T-helper 17 cell (primary cell): ENCODE measurements around the gene ZMYND11. TPM values are rescaled to one million over a fixed set of nuclear protein-coding genes. Genes with fewer than 3 reads are reported as not detected.
"Not testable (repeated sequence)": the region's sequence is repeated elsewhere in the genome, so short reads cannot be mapped to it uniquely, and the experiment has no call there.

ENCODE experiments used
- ATAC-seq: fragments of 150-1000 bp; cut with Tn5 transposase; 2 replicates; pipeline ENCODE4 v1.10.0; 2021; ENCODE audit warnings: mild to moderate bottlenecking, moderate library complexity
- DNase-seq, 3 donors: peaks; one replicate each; pipeline versions ENCODE4 v3.0.0 to v3.0.0-alpha.2; 2020 to 2021
- H3K9me3 ChIP-seq: one replicate; pipeline ENCODE4 v1.7.0; 2013; ENCODE audit warnings: low read length, mild to moderate bottlenecking; ENCODE audit not compliant: control insufficient read depth, poor library complexity, severe bottlenecking
- H3K27ac Mint-ChIP-seq: one replicate; pipeline ENCODE4 v1.8.0; 2022; ENCODE audit warnings: mild to moderate bottlenecking, moderate library complexity, mixed read lengths
- H3K27me3 Mint-ChIP-seq: one replicate; pipeline ENCODE4 v1.8.0; 2022; ENCODE audit warnings: mixed read lengths
- H3K36me3 Mint-ChIP-seq: one replicate; pipeline ENCODE4 v1.8.0; 2022; ENCODE audit warnings: low read depth, mixed read lengths
- H3K4me1 Mint-ChIP-seq: one replicate; pipeline ENCODE4 v1.8.0; 2022; ENCODE audit warnings: mild to moderate bottlenecking, mixed read lengths
- H3K4me3 Mint-ChIP-seq: one replicate; pipeline ENCODE4 v1.8.0; 2022; ENCODE audit warnings: mild to moderate bottlenecking, moderate library complexity, mixed read lengths
- total RNA-seq, 4 donors: library from RNA in 2 of 4; stranded (reverse) in 2 of 4; gene quantifications; one replicate each; pipeline ENCODE4 v1.2.3 and lab custom pipeline; 2022 to 2026

Gene ZMYND11
- total RNA-seq, 2 donors from 2014 or later = 41.3 TPM

DNA sequence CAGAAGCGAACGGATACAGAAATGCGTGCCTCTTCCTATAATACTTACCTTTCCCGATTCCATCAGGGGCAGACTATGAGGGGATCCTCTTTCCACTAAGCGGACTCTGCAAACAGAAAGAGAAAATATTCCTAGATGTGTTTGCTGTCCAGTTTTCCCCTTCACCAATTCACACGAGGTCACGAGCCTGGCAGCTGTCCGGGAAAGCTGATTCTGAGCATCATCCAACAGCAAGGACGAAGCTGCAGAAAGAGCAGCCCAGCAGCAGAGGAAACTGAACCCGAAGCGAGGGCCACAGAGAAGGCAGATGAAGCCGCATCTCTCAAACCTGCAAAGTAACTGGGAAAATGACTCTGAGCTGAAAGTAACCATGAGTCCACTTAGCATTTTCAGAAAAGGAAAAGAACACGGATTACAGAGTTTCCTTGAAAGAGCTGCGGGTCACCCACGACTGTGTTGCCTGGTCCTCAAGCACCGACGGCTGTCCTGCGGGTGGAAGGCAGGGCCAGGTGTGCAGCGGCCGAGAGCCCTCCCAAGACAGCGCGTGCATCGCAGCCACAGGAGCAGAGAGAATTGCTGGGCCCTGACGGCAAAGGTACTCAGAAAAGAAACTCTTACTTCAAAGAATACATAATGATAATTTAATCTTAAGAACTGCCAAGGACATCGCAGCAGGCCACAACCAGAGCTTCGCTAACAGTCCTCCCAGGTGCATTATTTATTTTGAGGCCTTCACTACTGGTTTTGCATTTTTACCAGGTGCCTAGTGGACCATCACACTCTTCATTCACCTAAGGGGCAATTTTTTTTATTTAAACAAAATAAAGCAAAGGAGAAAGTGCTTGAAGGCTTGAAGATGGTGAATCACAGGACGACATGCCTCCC, 153.3 kb downstream of the ZMYND11 start:
- no peaks in the 10 kb centered on the region for H3K9me3 ChIP-seq
- peaks cover under 1% of the 10 kb centered on the region for H3K36me3 Mint-ChIP-seq
- no peak overlapping the region for H3K4me3 Mint-ChIP-seq
- peaks cover 11% of the 10 kb centered on the region for H3K27me3 Mint-ChIP-seq
- no peak for ATAC-seq
- H3K27ac Mint-ChIP-seq = no peak overlapping the region
- H3K4me1 Mint-ChIP-seq = peaks cover 15% of the 10 kb centered on the region
- no peak for DNase-seq

DNA sequence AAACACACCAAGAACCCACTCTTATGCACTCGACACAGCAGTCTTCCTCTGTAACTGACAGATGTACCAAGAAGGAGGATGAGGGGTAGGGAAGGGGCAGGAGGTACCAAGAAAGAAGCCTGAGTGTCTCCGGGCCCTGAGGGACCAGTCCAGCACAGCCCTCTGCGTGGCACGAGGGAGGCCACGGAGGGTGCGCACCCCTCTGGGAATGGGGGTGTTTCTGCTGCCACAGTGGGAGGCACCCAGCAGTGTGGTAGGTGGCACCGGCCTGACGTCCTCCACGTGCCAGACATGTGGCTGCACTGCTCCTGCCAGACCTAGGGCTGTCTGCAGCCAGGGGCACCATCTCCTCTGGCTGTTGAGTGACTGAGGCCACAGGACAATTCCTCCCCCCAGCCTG, 154.3 kb downstream of the ZMYND11 start:
- Mint-ChIP-seq H3K27ac (no peak overlapping the region), H3K4me1 (peaks cover 10% of the 10 kb centered on the region)
- H3K9me3 ChIP-seq = no peaks in the 10 kb centered on the region

DNA sequence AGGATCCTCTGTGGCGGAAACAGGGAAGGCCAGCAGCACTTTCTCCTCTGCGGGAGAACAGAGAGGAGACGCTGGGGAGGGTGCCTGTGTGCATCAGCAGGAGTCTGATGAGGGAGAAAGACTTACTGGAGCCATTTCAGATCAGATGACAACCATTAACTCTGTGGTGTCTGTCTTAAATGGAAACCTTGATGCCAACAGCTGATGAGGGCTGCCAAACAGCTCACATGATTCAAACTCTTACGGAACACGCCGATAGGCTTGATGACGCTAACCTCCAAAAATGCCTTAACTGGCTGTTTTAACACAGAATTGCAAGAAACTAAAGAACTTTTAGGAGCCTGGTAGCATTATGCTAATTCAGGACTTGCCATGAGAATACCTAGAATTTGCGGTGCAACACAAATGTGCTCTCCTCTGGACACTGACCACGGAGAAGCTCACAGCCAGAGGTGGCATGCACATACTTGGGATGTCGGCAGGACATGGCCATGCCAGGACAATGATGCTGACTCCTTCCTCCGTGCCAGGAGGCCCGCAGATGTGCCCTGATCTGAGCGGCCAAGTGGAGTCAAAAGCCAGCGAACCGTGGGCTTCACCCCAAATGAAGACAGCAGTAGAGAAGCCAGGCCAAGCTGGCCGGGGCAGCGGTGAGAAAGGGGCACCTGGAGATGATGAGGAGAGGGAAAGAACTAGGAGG, 154.9 kb downstream of the ZMYND11 start:
- H3K27me3 Mint-ChIP-seq = peaks cover 11% of the 10 kb centered on the region
- peaks cover 9% of the 10 kb centered on the region for H3K4me1 Mint-ChIP-seq
- no peak for DNase-seq
- H3K36me3 Mint-ChIP-seq = peaks cover 2% of the 10 kb centered on the region
- no peaks in the 10 kb centered on the region for H3K9me3 ChIP-seq
- H3K27ac Mint-ChIP-seq = no peak overlapping the region
- ATAC-seq = no peak
- H3K4me3 Mint-ChIP-seq = no peak overlapping the region

More for the DNA sequence above, 154.3 kb downstream of the ZMYND11 start:
- DNase-seq (no peak), ATAC-seq (no peak)
- Mint-ChIP-seq H3K4me3 (no peak overlapping the region), H3K36me3 (peaks cover 2% of the 10 kb centered on the region), H3K27me3 (peaks cover 11% of the 10 kb centered on the region)

DNA sequence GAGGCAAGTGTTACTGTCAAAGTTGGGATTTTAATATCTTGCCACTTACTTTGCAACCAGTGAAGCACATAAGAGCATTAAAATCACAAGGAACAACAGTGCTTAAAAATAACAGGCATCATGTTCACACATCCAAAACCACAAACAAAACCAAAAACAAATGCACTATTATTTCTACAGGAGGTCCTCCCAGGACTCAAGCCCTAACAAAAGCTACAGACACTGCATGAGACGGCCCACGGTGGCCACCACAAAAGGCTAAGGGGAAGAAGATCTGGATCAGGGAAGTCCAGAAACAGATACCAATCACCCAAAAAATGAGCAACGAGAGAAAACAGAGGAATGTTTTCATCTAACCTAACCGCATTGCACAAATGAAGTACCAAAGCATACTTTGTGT, 158.4 kb downstream of the ZMYND11 start:
- no peak overlapping the region for H3K27ac Mint-ChIP-seq
- no peak overlapping the region for H3K4me3 Mint-ChIP-seq
- peaks cover 7% of the 10 kb centered on the region for H3K4me1 Mint-ChIP-seq
- H3K36me3 Mint-ChIP-seq = peaks cover 5% of the 10 kb centered on the region
- no peak for ATAC-seq
- H3K27me3 Mint-ChIP-seq = peaks cover 11% of the 10 kb centered on the region
- DNase-seq = no peak
- no peaks in the 10 kb centered on the region for H3K9me3 ChIP-seq

DNA sequence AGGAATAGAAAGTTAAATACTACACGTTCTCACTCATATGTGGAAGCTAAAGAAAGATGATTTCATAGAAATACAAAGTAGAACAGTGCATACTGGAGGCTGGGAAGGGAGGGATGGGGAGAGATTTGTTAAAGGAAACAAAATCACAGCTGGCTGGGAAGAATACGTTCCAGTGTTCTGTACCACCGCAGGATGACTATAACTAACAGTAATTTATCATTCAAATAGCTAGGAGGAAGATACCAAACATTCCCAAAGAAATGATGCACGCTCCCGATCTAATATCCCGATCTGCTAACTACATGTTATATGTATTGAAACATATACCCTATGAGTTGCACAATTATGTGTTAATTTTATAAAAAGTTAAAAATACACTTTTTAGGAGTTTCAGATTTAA, 162.3 kb downstream of the ZMYND11 start:
- ATAC-seq (no peak), DNase-seq (no peak)
- peaks cover 11% of the 10 kb centered on the region for H3K4me1 Mint-ChIP-seq
- no peak overlapping the region for H3K4me3 Mint-ChIP-seq
- no peak overlapping the region for H3K27ac Mint-ChIP-seq
- peaks cover 4% of the 10 kb centered on the region for H3K27me3 Mint-ChIP-seq
- H3K36me3 Mint-ChIP-seq = peaks cover 6% of the 10 kb centered on the region
- no peaks in the 10 kb centered on the region for H3K9me3 ChIP-seq

DNA sequence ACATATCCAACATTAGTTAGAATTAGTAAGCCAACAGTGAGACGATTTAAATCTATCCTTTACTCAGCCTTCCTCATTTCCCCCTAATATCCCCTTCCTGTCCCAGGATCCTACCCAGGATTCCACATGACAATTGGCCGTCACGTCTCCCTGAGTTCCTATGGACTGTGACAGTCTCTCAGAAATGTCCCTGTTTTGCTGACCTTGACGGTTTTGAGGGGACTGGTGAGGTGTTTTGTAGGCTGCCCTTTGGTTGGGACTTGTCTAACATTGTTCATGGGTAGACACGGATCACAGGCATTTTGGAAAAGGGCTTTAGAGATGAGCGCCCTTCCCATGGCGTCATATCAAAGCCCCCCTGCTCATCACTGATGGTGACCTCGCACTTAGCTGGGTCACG, 162.8 kb downstream of the ZMYND11 start:
- Mint-ChIP-seq H3K4me1 (peaks cover 9% of the 10 kb centered on the region), H3K4me3 (no peak overlapping the region)

DNA sequence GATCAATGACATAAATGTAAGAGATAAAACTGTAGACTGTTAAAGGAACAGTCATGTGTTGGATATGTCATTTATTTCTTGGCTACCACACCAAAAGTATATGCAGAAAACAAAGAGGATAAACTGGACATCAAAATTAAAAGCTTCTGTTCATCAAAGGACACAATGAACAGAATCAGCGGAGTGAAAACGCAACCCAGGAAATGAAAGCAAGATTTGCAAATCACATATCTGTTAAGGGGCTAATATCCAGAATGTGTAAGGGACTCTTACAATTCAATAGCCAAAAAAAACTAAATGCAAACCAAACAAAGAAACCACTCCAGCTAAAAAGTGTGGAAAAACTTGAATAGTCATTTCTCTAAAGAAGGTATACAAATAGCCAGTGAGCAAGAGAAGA, 164.3 kb downstream of the ZMYND11 start:
- ATAC-seq (no peak), DNase-seq (no peak)
- Mint-ChIP-seq H3K27ac (no peak overlapping the region), H3K4me3 (no peak overlapping the region), H3K27me3 (no peaks in the 10 kb centered on the region), H3K36me3 (peaks cover 4% of the 10 kb centered on the region), H3K4me1 (peaks cover 6% of the 10 kb centered on the region)
- H3K9me3 ChIP-seq = no peaks in the 10 kb centered on the region

More for the DNA sequence above, 162.8 kb downstream of the ZMYND11 start:
- Mint-ChIP-seq H3K36me3 (peaks cover 6% of the 10 kb centered on the region), H3K27me3 (no peaks in the 10 kb centered on the region), H3K27ac (no peak overlapping the region)
- H3K9me3 ChIP-seq = no peaks in the 10 kb centered on the region
- ATAC-seq = no peak
- DNase-seq = no peak

DNA sequence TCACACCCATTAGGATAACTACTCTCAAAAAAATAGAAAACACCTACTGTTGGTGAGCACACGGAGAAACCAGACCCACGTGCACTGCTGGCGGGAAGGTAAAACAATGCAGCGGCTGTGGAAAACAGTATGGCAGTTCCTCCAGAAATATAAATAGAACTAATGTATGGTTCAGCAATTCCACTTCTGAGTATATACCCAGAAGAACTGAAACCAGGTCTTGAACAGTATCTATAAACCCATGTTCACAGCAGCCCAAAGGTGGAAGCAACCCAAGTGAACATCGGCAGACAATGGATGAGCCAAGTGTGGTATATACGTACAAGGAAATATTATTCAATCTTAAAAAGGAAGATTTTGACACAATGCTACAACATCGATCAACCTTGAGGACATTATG, 164.7 kb downstream of the ZMYND11 start:
- Mint-ChIP-seq H3K27ac (no peak overlapping the region), H3K4me1 (peaks cover 6% of the 10 kb centered on the region), H3K4me3 (no peak overlapping the region), H3K36me3 (peaks cover 4% of the 10 kb centered on the region), H3K27me3 (no peaks in the 10 kb centered on the region)
- H3K9me3 ChIP-seq = no peaks in the 10 kb centered on the region
- ATAC-seq (no peak), DNase-seq (no peak)

DNA sequence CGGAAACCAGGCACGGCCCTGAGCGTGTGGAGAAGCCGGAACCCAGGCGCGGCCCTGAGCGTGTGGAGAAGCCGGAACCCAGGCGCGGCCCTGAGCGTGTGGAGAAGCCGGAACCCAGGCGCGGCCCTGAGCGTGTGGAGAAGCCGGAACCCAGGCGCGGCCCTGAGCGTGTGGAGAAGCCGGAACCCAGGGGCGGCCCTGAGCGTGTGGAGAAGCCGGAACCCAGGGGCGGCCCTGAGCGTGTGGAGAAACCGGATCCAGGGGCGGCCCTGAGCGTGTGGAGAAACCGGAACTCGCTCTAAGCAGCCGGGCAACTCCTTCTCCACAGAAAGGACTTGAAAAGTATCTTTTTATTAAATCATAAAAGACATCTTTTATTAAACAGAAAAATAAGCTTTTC, 165.3 kb downstream of the ZMYND11 start:
- not testable (repeated sequence) for DNase-seq, ATAC-seq, H3K27me3 Mint-ChIP-seq, H3K4me3 Mint-ChIP-seq, H3K9me3 ChIP-seq, H3K27ac Mint-ChIP-seq, H3K36me3 Mint-ChIP-seq, H3K4me1 Mint-ChIP-seq

DNA sequence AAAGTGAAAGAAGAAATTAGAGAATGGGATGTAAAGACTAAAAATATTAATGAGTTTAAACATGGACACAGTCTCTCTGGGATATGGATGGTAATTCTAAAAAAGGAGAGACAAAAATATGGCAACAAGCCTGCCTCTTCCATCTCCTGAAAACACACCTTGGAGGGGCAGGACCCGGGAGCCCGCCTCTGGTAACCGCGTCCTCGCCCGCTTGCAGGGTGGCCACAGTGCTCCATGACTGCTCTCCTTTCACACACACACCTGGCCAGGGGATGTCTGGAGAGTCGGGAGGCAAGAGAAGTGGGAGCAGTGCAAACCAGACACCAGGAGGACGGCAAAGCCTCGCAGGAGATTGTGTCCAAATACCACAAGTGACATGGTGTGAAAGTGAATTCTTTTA, 166.3 kb downstream of the ZMYND11 start:
- Mint-ChIP-seq H3K4me3 (no peak overlapping the region), H3K4me1 (peaks cover 6% of the 10 kb centered on the region), H3K27me3 (no peaks in the 10 kb centered on the region), H3K36me3 (peaks cover 3% of the 10 kb centered on the region), H3K27ac (no peak overlapping the region)
- ATAC-seq (no peak), DNase-seq (no peak)
- H3K9me3 ChIP-seq = no peaks in the 10 kb centered on the region

Other genes starting within 250 kb of the ZMYND11 start
- not detected for gene TUBB8, start 86.2 kb upstream of the ZMYND11 start, total RNA-seq